Panc1 (cell line): Measurements from ENCODE around the gene CLCNKA.

Source experiments
- CTCF ChIP-seq: fragments of 450-650 bp; IDR thresholded peaks from 2 replicates; pipeline ENCODE4 v1.5.1; 2017; ENCODE audit warnings: mild to moderate bottlenecking
- REST ChIP-seq, 2 experiments: IDR thresholded peaks; 2 replicates each; pipeline ENCODE4 v1.6.1; 2011 to 2012; ENCODE audit warnings: low read depth in 2 of 2, control low read depth in 1 of 2, low read length in 1 of 2, mild to moderate bottlenecking in 1 of 2, moderate library complexity in 1 of 2; ENCODE audit not compliant: insufficient read depth in 1 of 2

GRCh38 chr1:16022393-16022792 is 557 bp downstream of the CLCNKA start:
- TF ChIP-seq REST (IDR thresholded peaks at IDR 0.05; ENCODE audit: insufficient read depth in 1 of 2, low read depth in 2 of 2, low read length in 1 of 2) = no peak
- no peak for TF ChIP-seq CTCF
